Cardiac septum (tissue), 1 donor: ENCODE results near the gene TTC33. TPM values are rescaled to one million over a fixed set of nuclear protein-coding genes. Genes with fewer than 3 reads are reported as not detected.

Experiments
- DNase-seq: peaks from one replicate; pipeline ENCODE4 v3.0.0-alpha.2; 2020; ENCODE audit warnings: low spot score
- intact Hi-C: fragments of 100-400 bp; cut with DNase I; formaldehyde crosslinking; loops from one replicate; pipeline ENCODE4 v1.14.0; 2022
- total RNA-seq: library from RNA; stranded (reverse); fragmentation: NEBNext Ultra II Directional; extraction: Animal tissue kit (Norgen Biotek cat#: 25700); gene quantifications from one replicate; pipeline ENCODE4 v1.2.1, GENCODE V29; 2021
- donor health status: DM: no; HTN: no; CAD: no.

Gene TTC33
- total RNA-seq, 1 donor from 2014 or later: 19.1 TPM

- intact Hi-C loops: no loop called here
These were observed 244.0 kb downstream of the TTC33 start for GRCh38 chr5:40511801-40512200.

GRCh38 chr5:40507095-40507494 is 248.7 kb downstream of the TTC33 start:
- DNase-seq: no peak
- intact Hi-C loops: no loop called here

More at GRCh38 chr5:40511801-40512200, 244.0 kb downstream of the TTC33 start:
- no peak for DNase-seq

- intact Hi-C loops: no loop called here
- DNase-seq: no peak
These were observed 250.7 kb downstream of the TTC33 start for GRCh38 chr5:40505031-40505430.

GRCh38 chr5:40503439-40503838 is 252.3 kb downstream of the TTC33 start:
- DNase-seq: no peak
- intact Hi-C loops: no loop called here

- intact Hi-C loops: no loop called here
- DNase-seq: no peak
These were observed 253.0 kb downstream of the TTC33 start for GRCh38 chr5:40502736-40503135.

GRCh38 chr5:40501711-40502444 is 253.9 kb downstream of the TTC33 start:
- intact Hi-C loops: no loop called here
- no peak for DNase-seq

GRCh38 chr5:40499518-40500273 is 256.1 kb downstream of the TTC33 start:
- intact Hi-C loops: no loop called here
- DNase-seq: no peak

- DNase-seq: no peak
- intact Hi-C loops: no loop called here
These were observed 256.8 kb downstream of the TTC33 start for GRCh38 chr5:40499007-40499406.

- intact Hi-C loops: no loop called here
- no peak for DNase-seq
These were observed 258.2 kb downstream of the TTC33 start for GRCh38 chr5:40497573-40497972.

GRCh38 chr5:40495237-40495635 is 260.5 kb downstream of the TTC33 start:
- intact Hi-C loops: no loop called here
- no peak for DNase-seq

GRCh38 chr5:40494631-40495236 is 261.0 kb downstream of the TTC33 start:
- no peak for DNase-seq
- intact Hi-C loops: no loop called here

GRCh38 chr5:40492056-40492455 is 263.7 kb downstream of the TTC33 start:
- DNase-seq: no peak
- intact Hi-C loops: no loop called here

GRCh38 chr5:40491644-40492043 is 264.1 kb downstream of the TTC33 start:
- intact Hi-C loops: no loop called here
- DNase-seq: no peak

GRCh38 chr5:40490464-40491111 is 265.2 kb downstream of the TTC33 start:
- intact Hi-C loops: no loop called here
- DNase-seq: no peak

- no peak for DNase-seq
- intact Hi-C loops: no loop called here
These were observed 266.3 kb downstream of the TTC33 start for GRCh38 chr5:40489421-40489820.

GRCh38 chr5:40486437-40487275 is 269.1 kb downstream of the TTC33 start:
- intact Hi-C loops: no loop called here
- DNase-seq: no peak

GRCh38 chr5:40485021-40485998 is 270.5 kb downstream of the TTC33 start:
- DNase-seq: no peak
- intact Hi-C loops: no loop called here

GRCh38 chr5:40484495-40484894 is 271.3 kb downstream of the TTC33 start:
- intact Hi-C loops: no loop called here
- DNase-seq: no peak
